ENCODE results near the gene COL4A6.

DNA sequence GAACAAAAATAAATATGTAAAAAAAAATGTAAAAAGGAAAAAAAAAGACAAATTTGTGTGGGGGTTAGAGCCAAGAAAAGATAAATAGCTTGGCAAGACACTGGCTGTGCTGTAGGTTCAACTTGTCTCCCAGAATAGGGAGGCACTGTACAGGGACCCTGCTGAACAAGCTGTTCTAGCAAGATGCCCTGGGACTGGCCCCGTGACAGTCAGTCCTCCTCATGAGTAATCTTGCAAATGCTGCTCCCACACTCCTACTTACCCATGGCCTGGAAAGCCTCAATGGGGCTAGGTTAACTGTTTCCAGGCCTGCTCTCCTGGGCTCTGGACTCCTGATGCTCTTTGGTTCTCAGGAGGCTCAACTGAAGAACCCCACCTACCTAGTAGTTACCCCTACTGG is 239.8 kb downstream of the COL4A6 start:
- TF ChIP-seq CTCF (IDR thresholded peaks at IDR 0.05; ENCODE audit: poor library complexity), result no peak
- TF ChIP-seq EZH2phosphoT487 (IDR thresholded peaks at IDR 0.05; ENCODE audit: low read depth, severe bottlenecking, unreplicated experiment), result no peak
- no peak for TF ChIP-seq EZH2 (IDR thresholded peaks at IDR 0.05; ENCODE audit: borderline replicate concordance)

All from hepatocyte (in vitro differentiated cells).